Mucosa of descending colon (tissue), 3 donors: ENCODE results near the gene SENP6. TPM values are rescaled to one million over a fixed set of nuclear protein-coding genes. Genes with fewer than 3 reads are reported as not detected.
"Not testable (repeated sequence)": the region's sequence is repeated elsewhere in the genome, so short reads cannot be mapped to it uniquely, and the experiment has no call there.

Source experiments
- ATAC-seq: fragments of 200-7000 bp; cut with Tn5 transposase; one replicate; pipeline ENCODE4 v1.9.1; 2020; ENCODE audit warnings: mild to moderate bottlenecking, moderate library complexity
- DNase-seq, 3 donors: peaks; one replicate each; pipeline ENCODE4 v3.0.0-alpha.2; 2020
- H3K36me3 ChIP-seq: fragments of 200-600 bp; one replicate; pipeline ENCODE4 v1.8.0; 2021; ENCODE audit warnings: low read depth, mild to moderate bottlenecking
- H3K4me1 ChIP-seq: fragments of 200-600 bp; one replicate; pipeline ENCODE4 v1.8.0; 2021; ENCODE audit warnings: low read depth, mild to moderate bottlenecking
- H3K4me3 ChIP-seq: fragments of 200-600 bp; one replicate; pipeline ENCODE4 v1.8.0; 2021; ENCODE audit warnings: mild to moderate bottlenecking
- H3K9me3 ChIP-seq: fragments of 200-600 bp; one replicate; pipeline ENCODE4 v1.8.0; 2021; ENCODE audit warnings: mild to moderate bottlenecking
- intact Hi-C, 2 donors: fragments of 100-400 bp; cut with DNase I in 1 of 2; cut with micrococcal nuclease in 1 of 2; formaldehyde crosslinking; loops; one replicate each; pipeline versions ENCODE4 v1.11.0 to v1.11.1; 2022; cut with DNase I, micrococcal nuclease
- total RNA-seq, 3 donors: library from RNA; stranded (reverse); fragmentation: NEBNext Ultra II Directional in 2 of 3; extraction: Animal tissue kit (Norgen Biotek cat#: 25700) in 2 of 3; gene quantifications; one replicate each; pipeline versions ENCODE4 v1.2.1 to v1.2.4, GENCODE V29; 2021 to 2023
- TF ChIP-seq, protein P1 (sequence below): fragments of 200-600 bp; IDR thresholded peaks from one replicate; pipeline ENCODE4 v1.8.0; 2022; ENCODE audit warnings: antibody characterized with exemption, mild to moderate bottlenecking
- donor health status: DM: no; HTN: no; CAD: no; lungs with moderate emphysema.
- donor health status: DM: no; HTN: no; CAD: no.
- donor health status: DM: no; HTN: yes; CAD: no.

Gene SENP6
- total RNA-seq, 3 donors from 2014 or later: 72.2 to 117 (median 84.4) TPM

DNA sequence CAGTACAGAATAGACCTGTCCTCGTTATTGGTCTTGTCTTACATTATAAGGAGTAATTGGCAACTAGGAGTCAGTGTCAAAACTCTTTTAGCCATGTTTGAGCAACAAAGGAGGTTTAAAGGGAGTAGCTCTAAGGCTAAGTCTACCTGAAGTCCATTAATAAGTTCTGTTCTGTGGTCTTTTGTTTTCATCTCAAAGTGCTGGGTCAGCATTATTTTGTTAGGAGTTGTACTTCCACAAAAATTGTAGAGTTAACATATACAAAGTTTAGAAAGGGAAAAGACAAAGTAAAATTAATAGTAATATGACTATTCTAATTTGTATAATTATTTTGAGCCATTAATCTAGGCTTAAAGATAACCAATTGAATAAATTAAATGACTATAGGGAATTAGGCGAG lies 12.7 kb upstream of the SENP6 start:
- Histone ChIP-seq H3K4me1 (no peaks in the 10 kb centered on the region), H3K4me3 (no peak overlapping the region), H3K36me3 (no peaks in the 10 kb centered on the region), H3K9me3 (no peaks in the 10 kb centered on the region)
- no peak for DNase-seq
- no peak for ATAC-seq
- intact Hi-C loops: no loop called here
- TF ChIP-seq, protein P1, sequence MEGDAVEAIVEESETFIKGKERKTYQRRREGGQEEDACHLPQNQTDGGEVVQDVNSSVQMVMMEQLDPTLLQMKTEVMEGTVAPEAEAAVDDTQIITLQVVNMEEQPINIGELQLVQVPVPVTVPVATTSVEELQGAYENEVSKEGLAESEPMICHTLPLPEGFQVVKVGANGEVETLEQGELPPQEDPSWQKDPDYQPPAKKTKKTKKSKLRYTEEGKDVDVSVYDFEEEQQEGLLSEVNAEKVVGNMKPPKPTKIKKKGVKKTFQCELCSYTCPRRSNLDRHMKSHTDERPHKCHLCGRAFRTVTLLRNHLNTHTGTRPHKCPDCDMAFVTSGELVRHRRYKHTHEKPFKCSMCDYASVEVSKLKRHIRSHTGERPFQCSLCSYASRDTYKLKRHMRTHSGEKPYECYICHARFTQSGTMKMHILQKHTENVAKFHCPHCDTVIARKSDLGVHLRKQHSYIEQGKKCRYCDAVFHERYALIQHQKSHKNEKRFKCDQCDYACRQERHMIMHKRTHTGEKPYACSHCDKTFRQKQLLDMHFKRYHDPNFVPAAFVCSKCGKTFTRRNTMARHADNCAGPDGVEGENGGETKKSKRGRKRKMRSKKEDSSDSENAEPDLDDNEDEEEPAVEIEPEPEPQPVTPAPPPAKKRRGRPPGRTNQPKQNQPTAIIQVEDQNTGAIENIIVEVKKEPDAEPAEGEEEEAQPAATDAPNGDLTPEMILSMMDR: no peak

DNA sequence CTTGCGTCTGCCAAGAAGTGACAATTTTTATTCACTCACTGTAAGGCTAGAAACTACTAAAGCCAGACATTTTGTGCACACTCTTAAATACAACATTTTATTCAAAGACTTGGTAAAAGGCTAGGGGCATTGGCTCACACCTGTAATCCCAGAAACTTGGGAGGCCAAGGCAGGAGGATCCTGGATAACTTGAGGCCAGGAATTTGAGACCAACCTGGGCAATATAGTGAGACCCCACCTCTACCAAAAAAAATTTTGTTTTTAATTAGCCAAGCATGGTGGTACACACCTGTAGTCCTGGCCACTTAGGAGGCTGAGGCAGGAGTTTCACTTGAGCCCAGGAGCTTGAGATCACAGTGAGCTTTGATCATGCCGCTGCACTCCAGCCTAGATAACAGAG lies 11.3 kb upstream of the SENP6 start:
- ATAC-seq: no peak
- TF ChIP-seq, protein P1: no peak
- no peaks in the 10 kb centered on the region for H3K9me3 ChIP-seq

DNA sequence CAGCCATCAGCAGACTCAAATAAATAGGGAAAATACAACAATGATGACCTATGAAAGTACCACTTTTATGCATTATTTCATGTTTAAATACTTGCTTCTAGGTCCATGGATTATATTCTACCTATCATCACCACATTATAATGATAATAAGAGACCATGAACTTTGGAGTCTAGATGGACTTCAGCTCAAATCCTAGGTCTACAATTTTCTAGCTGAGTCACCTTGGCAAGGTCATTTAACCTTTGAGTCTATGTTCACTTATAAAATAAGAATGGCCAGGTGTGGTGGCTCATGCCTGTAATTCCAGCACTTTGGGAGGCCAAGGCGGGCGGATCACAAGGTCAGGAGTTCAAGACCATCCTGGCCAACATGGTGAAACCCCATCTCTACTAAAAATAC lies 5.3 kb upstream of the SENP6 start:
- H3K9me3 ChIP-seq, H3K4me3 ChIP-seq, DNase-seq, intact Hi-C loops, H3K36me3 ChIP-seq, H3K4me1 ChIP-seq: not testable (repeated sequence)
- peak; percentile 71 for ATAC-seq

More for the DNA sequence above, 11.3 kb upstream of the SENP6 start:
- Histone ChIP-seq H3K36me3 (no peaks in the 10 kb centered on the region), H3K4me3 (no peak overlapping the region), H3K4me1 (no peaks in the 10 kb centered on the region)
- DNase-seq: no peak
- intact Hi-C loops: no loop called here

DNA sequence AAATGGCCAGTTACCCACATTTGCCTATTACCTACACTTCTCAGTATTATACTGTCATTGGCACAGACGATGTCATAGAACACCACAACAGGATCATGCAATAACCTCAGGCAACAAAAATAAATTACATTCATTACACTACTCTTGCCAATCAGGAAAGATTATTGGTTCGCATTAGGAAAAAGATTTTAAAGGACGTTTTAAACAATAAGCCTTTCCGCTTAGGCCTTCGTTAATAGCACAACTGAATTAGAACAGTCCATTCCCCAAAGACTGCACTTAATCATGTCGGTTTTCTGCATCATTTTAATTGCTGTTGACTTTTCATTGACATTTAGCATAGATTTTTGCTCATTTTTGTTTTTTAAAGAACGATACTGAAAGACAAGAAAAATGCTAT lies 912 bp upstream of the SENP6 start:
- intact Hi-C loops: no loop called here
- DNase-seq: no peak
- Histone ChIP-seq H3K4me1 (peaks cover 5% of the 10 kb centered on the region), H3K4me3 (no peak overlapping the region), H3K9me3 (no peaks in the 10 kb centered on the region), H3K36me3 (no peaks in the 10 kb centered on the region)
- TF ChIP-seq, protein P1: no peak
- ATAC-seq: no peak

DNA sequence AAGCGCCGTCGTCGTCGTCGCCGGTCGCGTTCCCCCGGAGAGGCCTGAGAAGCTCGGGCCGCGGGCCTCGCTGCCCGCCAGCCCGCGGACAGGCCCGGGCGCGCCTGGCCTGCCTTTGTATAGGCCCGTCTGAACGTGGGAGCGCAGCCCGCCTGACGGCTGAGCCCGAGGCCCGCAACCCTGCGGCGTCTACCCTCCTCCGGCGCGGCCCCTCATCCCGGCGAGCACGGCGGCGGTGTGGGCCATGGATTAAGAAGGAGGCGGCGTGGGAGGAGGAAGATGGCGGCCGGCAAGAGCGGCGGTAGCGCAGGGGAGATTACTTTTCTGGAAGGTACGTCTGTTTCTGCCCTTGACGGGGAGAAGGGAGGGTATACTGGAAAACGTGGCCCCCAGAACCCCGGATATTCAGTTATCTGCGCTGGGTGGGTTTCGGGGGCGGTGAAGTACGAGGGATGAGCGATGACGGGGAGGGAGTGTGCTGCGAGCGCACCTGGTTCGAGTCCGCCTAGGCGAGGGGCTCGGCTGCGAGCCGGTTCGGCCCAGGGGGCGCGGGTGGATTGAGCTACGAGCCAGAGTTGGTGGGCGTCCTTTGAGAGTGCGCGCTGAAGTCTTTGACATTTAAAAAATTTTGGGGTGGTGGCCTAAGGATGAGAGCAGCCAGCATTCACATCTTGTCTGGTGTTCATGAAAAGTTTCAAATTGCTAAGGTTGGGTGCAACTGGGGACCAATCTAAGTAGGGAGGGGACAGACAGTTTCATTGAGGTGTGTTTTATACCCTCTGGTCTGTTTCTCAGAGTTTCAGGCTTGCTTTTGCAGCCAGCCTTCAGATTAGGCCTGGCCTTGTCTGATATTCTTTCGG lies 796 bp downstream of the SENP6 start:
- peak overlapping the region; percentile 87 for H3K4me3 ChIP-seq
- no peaks in the 10 kb centered on the region for H3K9me3 ChIP-seq
- peaks cover 17% of the 10 kb centered on the region for H3K4me1 ChIP-seq
- H3K36me3 ChIP-seq: no peaks in the 10 kb centered on the region
- intact Hi-C loops: no loop called here
- ATAC-seq: peak; percentile 77
- DNase-seq: peak; percentile 57 to 72 (median 71)
- TF ChIP-seq, protein P1: no peak

DNA sequence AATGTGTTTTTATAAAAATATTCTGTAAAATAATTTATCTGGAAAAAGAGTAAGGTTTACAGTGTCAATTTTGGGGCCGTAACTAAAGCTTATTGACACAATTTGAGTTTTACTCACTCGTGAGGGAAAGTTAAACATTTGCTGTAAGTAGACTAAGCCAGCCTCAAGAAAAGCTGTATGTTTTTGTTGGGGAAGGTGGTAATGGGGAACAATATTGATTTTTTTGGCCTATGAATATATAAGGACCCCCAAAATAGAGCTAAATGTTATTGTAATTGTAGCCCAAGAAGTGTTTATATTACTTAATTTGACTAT lies 1.4 kb downstream of the SENP6 start:
- no peaks in the 10 kb centered on the region for H3K9me3 ChIP-seq
- DNase-seq (no peak), ATAC-seq (no peak)
- H3K36me3 ChIP-seq: no peaks in the 10 kb centered on the region
- TF ChIP-seq, protein P1: no peak
- peak overlapping the region; percentile 87 for H3K4me3 ChIP-seq
- H3K4me1 ChIP-seq: peaks cover 23% of the 10 kb centered on the region
- intact Hi-C loops: no loop called here
